Measurements from ENCODE around the gene MAP6D1. TPM values are rescaled to one million over a fixed set of nuclear protein-coding genes. Genes with fewer than 3 reads are reported as not detected.

MAP6D1 gene
- total RNA-seq, 1 donor from 2014 or later: 1.9 TPM

GRCh38 chr3:183862610-183863009 lies 37.2 kb upstream of the MAP6D1 start:
- no peaks in the 10 kb centered on the region for H3K27me3 Mint-ChIP-seq
- no peak overlapping the region for H3K4me3 Mint-ChIP-seq
- H3K4me1 Mint-ChIP-seq: no peaks in the 10 kb centered on the region
- H3K27ac Mint-ChIP-seq: no peak overlapping the region
- no peak for ATAC-seq (ENCODE audit: low read depth)
- CTCF ChIA-PET: no interaction called here
- peaks cover 77% of the 10 kb centered on the region for H3K36me3 Mint-ChIP-seq (ENCODE audit: low read depth)
- POLR2A ChIA-PET: no interaction called here
- no peaks in the 10 kb centered on the region for H3K9me3 Mint-ChIP-seq
- intact Hi-C loops (cut with micrococcal nuclease): no loop called here
- no peak for DNase-seq
- TF ChIP-seq CTCF (IDR thresholded peaks at IDR 0.05): no peak

- no peak for TF ChIP-seq CTCF (IDR thresholded peaks at IDR 0.05)
- Mint-ChIP-seq H3K36me3 (ENCODE audit: low read depth) (peaks cover 75% of the 10 kb centered on the region), H3K27ac (no peak overlapping the region), H3K4me1 (no peaks in the 10 kb centered on the region), H3K9me3 (no peaks in the 10 kb centered on the region), H3K4me3 (no peak overlapping the region), H3K27me3 (no peaks in the 10 kb centered on the region)
- intact Hi-C loops (cut with micrococcal nuclease): no loop called here
- POLR2A ChIA-PET: no interaction called here
- CTCF ChIA-PET: no interaction called here
- DNase-seq (no peak), ATAC-seq (ENCODE audit: low read depth) (no peak)
Observed at GRCh38 chr3:183857863-183858262, 32.5 kb upstream of the MAP6D1 start.

- intact Hi-C loops (cut with micrococcal nuclease): no loop called here
Observed at GRCh38 chr3:183854318-183855035, 29.1 kb upstream of the MAP6D1 start.

GRCh38 chr3:183845608-183846288 lies 20.4 kb upstream of the MAP6D1 start:
- Mint-ChIP-seq H3K36me3 (ENCODE audit: low read depth) (peaks cover 69% of the 10 kb centered on the region), H3K27ac (no peak overlapping the region), H3K4me3 (no peak overlapping the region), H3K27me3 (no peaks in the 10 kb centered on the region), H3K9me3 (no peaks in the 10 kb centered on the region), H3K4me1 (no peaks in the 10 kb centered on the region)
- no peak for TF ChIP-seq CTCF (IDR thresholded peaks at IDR 0.05)
- no peak for ATAC-seq (ENCODE audit: low read depth)
- intact Hi-C loops (cut with micrococcal nuclease): no loop called here
- DNase-seq: no peak
- POLR2A ChIA-PET: no interaction called here
- CTCF ChIA-PET: no interaction called here

More at GRCh38 chr3:183854318-183855035, 29.1 kb upstream of the MAP6D1 start:
- no peak for DNase-seq
- Mint-ChIP-seq H3K9me3 (no peaks in the 10 kb centered on the region), H3K36me3 (ENCODE audit: low read depth) (peaks cover 65% of the 10 kb centered on the region), H3K4me3 (no peak overlapping the region), H3K27ac (no peak overlapping the region), H3K4me1 (no peaks in the 10 kb centered on the region), H3K27me3 (no peaks in the 10 kb centered on the region)
- ChIA-PET POLR2A (interaction anchor here (0.7 kb wide), 1 partner anchor 163 kb away, joined by 7 read pairs; the partner anchor contains the start of gene ABCC5), CTCF (no interaction called here)
- ATAC-seq (ENCODE audit: low read depth): no peak
- TF ChIP-seq CTCF (IDR thresholded peaks at IDR 0.05): no peak

- ChIA-PET CTCF (no interaction called here), POLR2A (no interaction called here)
- ATAC-seq (ENCODE audit: low read depth) (no peak), DNase-seq (no peak)
- Mint-ChIP-seq H3K4me3 (no peak overlapping the region), H3K27ac (no peak overlapping the region), H3K27me3 (no peaks in the 10 kb centered on the region), H3K9me3 (no peaks in the 10 kb centered on the region), H3K36me3 (ENCODE audit: low read depth) (peaks cover 68% of the 10 kb centered on the region), H3K4me1 (no peaks in the 10 kb centered on the region)
- no peak for TF ChIP-seq CTCF (IDR thresholded peaks at IDR 0.05)
- intact Hi-C loops (cut with micrococcal nuclease): no loop called here
Observed at GRCh38 chr3:183845090-183845489, 19.7 kb upstream of the MAP6D1 start.

Measured in activated B cell treated with CpG ODN at 0.5 μM for 24 hours (primary cell).